ENCODE results near the gene LSAMP.

LSAMP gene

GRCh38 chr3:116388867-116389385, 56.4 kb downstream of the LSAMP start:
- H4K20me1 ChIP-seq (ENCODE audit: insufficient read depth, low read length): no peaks in the 10 kb centered on the region
- no peaks in the 10 kb centered on the region for H3K36me3 ChIP-seq (ENCODE audit: insufficient read depth, low read length)
- H3K27ac ChIP-seq (ENCODE audit: low read length): no peak overlapping the region
- ATAC-seq (ENCODE audit: insufficient read depth, low read depth): no peak
- no peaks in the 10 kb centered on the region for H3K27me3 ChIP-seq (ENCODE audit: insufficient read depth, low read length, poor library complexity)
- H3K79me2 ChIP-seq (ENCODE audit: insufficient read depth, low read length): no peaks in the 10 kb centered on the region
- H3K4me1 ChIP-seq (ENCODE audit: insufficient read depth, low read length): no peaks in the 10 kb centered on the region
- no peak overlapping the region for H3K9ac ChIP-seq (ENCODE audit: low read depth, low read length)
- H3K9me3 ChIP-seq (ENCODE audit: insufficient read depth, low read length, severe bottlenecking): peaks cover 10% of the 10 kb centered on the region
- DNase-seq: no peak
- H2AFZ ChIP-seq (ENCODE audit: low read depth, low read length): no peak overlapping the region
- no peak overlapping the region for H3K4me3 ChIP-seq (ENCODE audit: low read depth in 1 of 2, low read length in 2 of 2)
- no peak for TF ChIP-seq EZH2 (IDR thresholded peaks at IDR 0.05; ENCODE audit: borderline replicate concordance, low read depth, low read length, severe bottlenecking)
- TF ChIP-seq, protein P1, sequence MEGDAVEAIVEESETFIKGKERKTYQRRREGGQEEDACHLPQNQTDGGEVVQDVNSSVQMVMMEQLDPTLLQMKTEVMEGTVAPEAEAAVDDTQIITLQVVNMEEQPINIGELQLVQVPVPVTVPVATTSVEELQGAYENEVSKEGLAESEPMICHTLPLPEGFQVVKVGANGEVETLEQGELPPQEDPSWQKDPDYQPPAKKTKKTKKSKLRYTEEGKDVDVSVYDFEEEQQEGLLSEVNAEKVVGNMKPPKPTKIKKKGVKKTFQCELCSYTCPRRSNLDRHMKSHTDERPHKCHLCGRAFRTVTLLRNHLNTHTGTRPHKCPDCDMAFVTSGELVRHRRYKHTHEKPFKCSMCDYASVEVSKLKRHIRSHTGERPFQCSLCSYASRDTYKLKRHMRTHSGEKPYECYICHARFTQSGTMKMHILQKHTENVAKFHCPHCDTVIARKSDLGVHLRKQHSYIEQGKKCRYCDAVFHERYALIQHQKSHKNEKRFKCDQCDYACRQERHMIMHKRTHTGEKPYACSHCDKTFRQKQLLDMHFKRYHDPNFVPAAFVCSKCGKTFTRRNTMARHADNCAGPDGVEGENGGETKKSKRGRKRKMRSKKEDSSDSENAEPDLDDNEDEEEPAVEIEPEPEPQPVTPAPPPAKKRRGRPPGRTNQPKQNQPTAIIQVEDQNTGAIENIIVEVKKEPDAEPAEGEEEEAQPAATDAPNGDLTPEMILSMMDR (IDR thresholded peaks at IDR 0.05; ENCODE audit: borderline replicate concordance, extremely low read depth, low read length, poor library complexity, severe bottlenecking): no peak
- no peak overlapping the region for H3K4me2 ChIP-seq (ENCODE audit: insufficient read depth, low read length)

DNA sequence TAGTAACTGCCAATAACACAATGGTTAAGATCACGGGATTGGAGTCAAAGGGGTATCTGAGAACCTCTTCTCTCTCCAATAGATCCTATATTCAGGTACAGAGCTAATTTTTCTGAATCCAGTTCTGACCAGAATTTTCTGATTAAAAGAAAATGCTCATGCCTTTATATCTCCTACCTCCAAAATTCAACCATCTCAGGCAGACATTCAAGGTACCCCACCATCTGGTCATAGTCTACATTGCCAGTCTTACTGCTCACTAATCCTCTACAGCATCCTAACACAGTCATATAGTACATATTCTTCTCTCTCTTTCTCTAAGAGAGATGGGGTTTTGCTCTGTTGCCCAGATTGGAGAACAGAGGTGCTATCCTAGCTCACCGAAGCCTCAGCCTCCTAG, 59.1 kb downstream of the LSAMP start:
- no peaks in the 10 kb centered on the region for H3K79me2 ChIP-seq (ENCODE audit: insufficient read depth, low read length)
- H3K9me3 ChIP-seq (ENCODE audit: insufficient read depth, low read length, severe bottlenecking): no peaks in the 10 kb centered on the region
- DNase-seq: no peak
- no peak overlapping the region for H2AFZ ChIP-seq (ENCODE audit: low read depth, low read length)
- H3K4me3 ChIP-seq (ENCODE audit: low read depth in 1 of 2, low read length in 2 of 2): no peak overlapping the region
- no peaks in the 10 kb centered on the region for H3K27me3 ChIP-seq (ENCODE audit: insufficient read depth, low read length, poor library complexity)
- H3K9ac ChIP-seq (ENCODE audit: low read depth, low read length): no peak overlapping the region
- ATAC-seq (ENCODE audit: insufficient read depth, low read depth): no peak
- no peaks in the 10 kb centered on the region for H4K20me1 ChIP-seq (ENCODE audit: insufficient read depth, low read length)
- no peak overlapping the region for H3K4me2 ChIP-seq (ENCODE audit: insufficient read depth, low read length)
- H3K4me1 ChIP-seq (ENCODE audit: insufficient read depth, low read length): no peaks in the 10 kb centered on the region
- no peak overlapping the region for H3K27ac ChIP-seq (ENCODE audit: low read length)
- no peaks in the 10 kb centered on the region for H3K36me3 ChIP-seq (ENCODE audit: insufficient read depth, low read length)
- TF ChIP-seq EZH2 (IDR thresholded peaks at IDR 0.05; ENCODE audit: borderline replicate concordance, low read depth, low read length, severe bottlenecking): no peak
- TF ChIP-seq, protein P1 (IDR thresholded peaks at IDR 0.05; ENCODE audit: borderline replicate concordance, extremely low read depth, low read length, poor library complexity, severe bottlenecking): no peak

DNA sequence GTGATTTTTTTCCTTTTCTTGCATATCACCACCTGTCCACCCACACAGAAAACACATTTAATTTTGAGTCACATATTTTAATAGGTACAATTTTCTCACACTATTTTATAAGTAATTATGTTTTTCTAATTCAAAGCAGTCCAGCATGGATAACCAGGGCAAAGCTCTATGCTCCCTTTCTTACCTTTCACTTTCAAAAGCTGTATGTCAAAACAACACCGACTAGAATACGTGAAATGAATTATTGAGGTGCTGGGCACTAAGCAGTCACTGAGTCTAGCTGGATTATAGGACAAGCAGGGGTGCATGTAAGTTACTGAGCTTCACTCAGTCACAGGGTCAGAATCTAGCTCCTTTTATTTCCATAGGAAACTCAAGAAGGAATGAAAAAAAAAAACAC, 60.6 kb downstream of the LSAMP start:
- no peak for ATAC-seq (ENCODE audit: insufficient read depth, low read depth)
- no peak overlapping the region for H3K27ac ChIP-seq (ENCODE audit: low read length)
- H4K20me1 ChIP-seq (ENCODE audit: insufficient read depth, low read length): no peaks in the 10 kb centered on the region
- H3K27me3 ChIP-seq (ENCODE audit: insufficient read depth, low read length, poor library complexity): no peaks in the 10 kb centered on the region
- no peaks in the 10 kb centered on the region for H3K36me3 ChIP-seq (ENCODE audit: insufficient read depth, low read length)
- H3K4me2 ChIP-seq (ENCODE audit: insufficient read depth, low read length): no peak overlapping the region
- no peaks in the 10 kb centered on the region for H3K9me3 ChIP-seq (ENCODE audit: insufficient read depth, low read length, severe bottlenecking)
- no peak overlapping the region for H3K9ac ChIP-seq (ENCODE audit: low read depth, low read length)
- DNase-seq: no peak
- TF ChIP-seq, protein P1 (IDR thresholded peaks at IDR 0.05; ENCODE audit: borderline replicate concordance, extremely low read depth, low read length, poor library complexity, severe bottlenecking): no peak
- TF ChIP-seq EZH2 (IDR thresholded peaks at IDR 0.05; ENCODE audit: borderline replicate concordance, low read depth, low read length, severe bottlenecking): no peak
- no peaks in the 10 kb centered on the region for H3K4me1 ChIP-seq (ENCODE audit: insufficient read depth, low read length)
- no peak overlapping the region for H2AFZ ChIP-seq (ENCODE audit: low read depth, low read length)
- H3K4me3 ChIP-seq (ENCODE audit: low read depth in 1 of 2, low read length in 2 of 2): no peak overlapping the region
- no peaks in the 10 kb centered on the region for H3K79me2 ChIP-seq (ENCODE audit: insufficient read depth, low read length)

GRCh38 chr3:116378077-116378476, 67.2 kb downstream of the LSAMP start:
- no peak for DNase-seq
- Histone ChIP-seq H3K36me3 (ENCODE audit: insufficient read depth, low read length) (no peaks in the 10 kb centered on the region), H3K9me3 (ENCODE audit: insufficient read depth, low read length, severe bottlenecking) (no peaks in the 10 kb centered on the region), H3K4me3 (ENCODE audit: low read depth in 1 of 2, low read length in 2 of 2) (no peak overlapping the region), H3K4me1 (ENCODE audit: insufficient read depth, low read length) (no peaks in the 10 kb centered on the region), H3K4me2 (ENCODE audit: insufficient read depth, low read length) (no peak overlapping the region), H2AFZ (ENCODE audit: low read depth, low read length) (no peak overlapping the region), H3K27me3 (ENCODE audit: insufficient read depth, low read length, poor library complexity) (no peaks in the 10 kb centered on the region), H3K9ac (ENCODE audit: low read depth, low read length) (no peak overlapping the region), H3K79me2 (ENCODE audit: insufficient read depth, low read length) (no peaks in the 10 kb centered on the region), H4K20me1 (ENCODE audit: insufficient read depth, low read length) (no peaks in the 10 kb centered on the region), H3K27ac (ENCODE audit: low read length) (no peak overlapping the region)
- no peak for TF ChIP-seq EZH2 (IDR thresholded peaks at IDR 0.05; ENCODE audit: borderline replicate concordance, low read depth, low read length, severe bottlenecking)
- TF ChIP-seq, protein P1 (IDR thresholded peaks at IDR 0.05; ENCODE audit: borderline replicate concordance, extremely low read depth, low read length, poor library complexity, severe bottlenecking): no peak
- ATAC-seq (ENCODE audit: insufficient read depth, low read depth): no peak

All from DND-41 (cell line).